Glomerular visceral epithelial cell (primary cell): ENCODE results near the gene OLFM1.
"Not testable (repeated sequence)": the region's sequence is repeated elsewhere in the genome, so short reads cannot be mapped to it uniquely, and the experiment has no call there.

Source experiments
- DNase-seq: peaks from one replicate; pipeline ENCODE4 v3.0.0-alpha.2; 2016; ENCODE audit errors: extremely low spot score

Gene OLFM1

DNA sequence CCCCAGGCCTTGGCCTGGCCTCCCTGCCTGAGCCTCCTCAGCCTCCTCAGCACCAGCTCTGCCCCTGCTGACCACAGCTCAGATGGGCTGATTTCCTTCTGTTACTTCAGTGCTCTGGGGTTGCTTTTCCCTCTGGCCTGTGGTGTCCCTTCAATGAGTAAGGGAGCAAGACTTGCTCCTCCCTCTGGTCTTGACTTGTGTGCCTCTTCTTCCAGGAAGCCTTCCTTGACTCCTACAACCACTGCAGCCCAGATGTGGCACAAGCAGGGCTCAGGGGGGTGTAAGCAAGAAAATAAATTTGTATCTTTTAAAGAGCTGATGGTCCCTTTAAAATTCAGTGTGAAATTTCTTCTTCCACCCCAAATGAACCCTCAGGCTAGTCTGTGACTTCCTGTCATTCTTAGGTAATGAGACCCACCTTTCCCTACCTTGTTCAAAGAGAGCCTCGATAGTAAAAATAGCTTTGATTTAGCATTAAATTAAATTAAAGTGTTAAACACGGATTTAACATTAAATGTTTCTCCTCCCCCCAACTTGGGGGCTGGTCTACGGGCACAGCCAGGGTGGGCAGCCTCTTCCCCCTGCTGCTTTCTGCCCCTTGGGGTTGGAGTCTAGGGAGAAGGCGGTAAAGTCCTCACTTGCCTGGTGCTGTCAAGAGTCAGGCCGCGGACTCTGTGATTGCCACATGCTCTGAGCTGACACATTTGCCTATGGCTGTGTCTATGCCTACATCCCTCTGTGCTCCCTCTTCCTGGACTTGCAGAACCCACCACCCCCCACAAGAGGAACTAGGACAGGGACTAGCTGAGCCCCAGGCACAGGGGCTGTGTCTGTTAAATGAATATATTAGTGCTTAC is 64.5 kb downstream of the OLFM1 start:
- no peak for DNase-seq

- DNase-seq = no peak
Measured at GRCh38 chr9:135152614-135153334, 65.3 kb downstream of the OLFM1 start.

DNA sequence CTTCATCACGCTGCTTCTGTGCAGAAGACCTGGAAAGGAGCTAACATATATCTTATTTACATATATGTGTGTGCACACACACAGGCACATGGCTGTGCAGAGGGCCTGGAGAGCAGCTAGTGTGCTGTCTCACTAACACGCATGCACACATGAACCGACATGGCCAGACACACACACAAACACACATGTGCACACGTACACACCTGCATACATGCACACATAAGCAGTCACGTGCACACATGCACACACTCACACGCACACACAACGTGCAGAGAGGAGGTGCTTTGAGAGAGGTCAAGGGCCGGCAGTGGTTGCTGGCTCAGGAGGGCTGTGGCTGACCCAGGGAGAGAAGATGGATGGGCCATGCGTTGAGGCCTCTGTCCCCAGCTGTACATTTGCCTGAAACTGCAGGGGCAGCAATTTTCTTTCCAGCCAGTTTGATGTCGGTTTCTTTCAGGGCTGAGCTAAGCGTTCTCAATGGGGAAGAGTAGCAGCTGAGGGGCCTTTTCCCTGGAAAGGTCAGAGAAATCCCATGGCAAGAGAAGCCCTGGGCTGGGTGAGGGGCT is 66.7 kb downstream of the OLFM1 start:
- no peak for DNase-seq

DNA sequence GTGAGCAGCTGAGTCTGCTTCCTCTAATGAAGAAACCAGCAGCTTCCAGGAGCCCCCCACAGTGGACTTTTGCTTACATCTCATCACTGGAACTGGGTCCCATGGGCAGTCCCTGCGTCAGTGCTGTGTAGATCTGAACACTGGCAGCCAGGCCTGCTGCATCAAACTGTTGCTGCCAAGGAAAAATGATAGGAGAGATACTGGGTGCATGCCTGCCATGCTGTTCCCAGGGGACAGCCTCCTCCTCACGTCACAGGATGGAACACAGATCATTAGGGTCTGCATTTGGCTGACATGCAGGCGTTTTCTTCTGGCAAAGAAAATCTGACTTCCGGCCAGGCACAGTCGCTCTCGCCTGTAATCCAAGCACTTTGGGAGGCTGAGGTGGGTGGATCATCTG is 67.9 kb downstream of the OLFM1 start:
- no peak for DNase-seq

DNA sequence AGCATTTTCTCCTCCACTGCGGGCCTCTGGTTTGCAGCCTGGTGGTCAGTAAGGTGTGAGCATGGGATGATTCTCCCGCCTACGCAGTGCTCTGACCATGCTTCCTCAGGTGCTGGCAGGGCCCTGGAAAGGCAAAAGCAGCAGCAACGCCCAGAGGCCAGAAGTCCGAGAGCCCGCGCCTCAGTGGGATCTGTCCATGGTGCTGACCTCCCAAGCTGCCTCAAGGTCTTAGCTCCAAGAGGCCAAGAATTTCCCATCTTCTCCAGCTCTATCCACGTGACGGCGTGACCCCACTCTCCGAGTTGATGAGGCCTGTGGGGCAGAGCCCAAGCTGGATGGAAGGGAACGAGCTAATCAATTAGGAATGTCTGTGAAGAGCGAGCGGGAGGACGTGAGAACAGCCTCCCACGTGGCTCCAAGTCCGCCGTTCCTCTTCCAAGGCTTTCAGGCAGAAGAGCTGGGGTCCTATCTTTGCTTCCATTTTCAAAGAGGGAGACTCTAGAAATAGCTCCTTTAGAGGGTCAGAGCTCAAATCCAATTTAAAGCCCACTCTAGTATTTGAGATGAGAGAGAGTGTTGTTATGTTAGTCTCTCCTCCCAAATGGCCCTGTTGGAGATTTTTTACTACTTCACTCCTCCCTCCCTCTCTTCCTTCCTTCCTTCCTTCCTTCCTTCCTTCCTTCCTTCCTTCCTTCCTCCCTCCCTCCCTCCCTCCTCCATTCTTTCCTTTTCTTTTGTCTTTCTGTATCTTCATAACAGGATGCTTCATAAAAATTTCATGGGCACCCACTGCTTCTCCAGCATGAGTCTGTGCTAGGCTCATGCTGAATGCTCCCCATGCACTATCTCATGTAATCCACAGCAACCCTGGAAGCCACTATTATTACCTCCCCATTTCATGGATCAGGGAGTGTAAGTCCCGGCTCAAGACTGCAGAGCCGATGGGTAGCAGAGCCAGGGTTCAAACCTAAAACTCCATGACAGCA is 69.3 kb downstream of the OLFM1 start:
- no peak for DNase-seq

- no peak for DNase-seq
Measured at GRCh38 chr9:135157856-135158563, 70.5 kb downstream of the OLFM1 start.

DNA sequence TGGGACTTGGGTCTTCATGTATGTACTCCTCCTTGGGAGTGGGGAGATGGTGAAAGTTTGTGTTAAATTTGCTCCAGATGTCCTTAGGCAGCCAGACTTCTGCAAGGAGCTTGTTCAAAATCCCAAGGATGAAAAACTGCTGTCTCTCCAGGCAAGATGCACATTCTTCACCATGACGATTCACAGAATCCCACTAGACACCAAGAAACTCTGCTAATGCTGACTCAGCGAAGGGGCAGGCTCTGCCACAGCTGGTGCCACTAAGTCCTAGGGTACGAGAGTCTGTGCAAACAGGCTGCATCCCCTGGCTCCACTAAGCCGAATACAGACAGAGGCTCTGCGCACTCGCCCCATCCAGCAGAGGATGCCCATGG is 71.1 kb downstream of the OLFM1 start:
- no peak for DNase-seq

DNA sequence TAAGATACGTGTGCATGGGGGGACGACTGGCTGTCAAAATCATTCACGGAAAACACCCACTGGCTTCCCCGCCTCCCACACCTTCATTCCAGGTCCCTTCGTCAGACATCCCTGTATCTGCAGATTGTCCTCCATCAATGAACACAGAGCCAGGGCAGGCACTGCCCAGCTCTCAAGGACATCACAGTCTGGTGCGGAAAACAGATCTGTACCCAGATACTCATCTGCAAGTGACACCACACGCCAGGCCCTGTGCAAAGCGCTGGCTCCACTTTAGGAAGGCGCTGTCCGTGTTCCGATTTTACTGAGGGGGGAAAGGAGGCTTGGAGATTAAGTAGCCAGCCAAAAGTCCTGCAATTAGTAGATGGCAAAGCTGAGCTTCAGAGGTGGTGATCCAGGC is 72.3 kb downstream of the OLFM1 start:
- DNase-seq = no peak

DNA sequence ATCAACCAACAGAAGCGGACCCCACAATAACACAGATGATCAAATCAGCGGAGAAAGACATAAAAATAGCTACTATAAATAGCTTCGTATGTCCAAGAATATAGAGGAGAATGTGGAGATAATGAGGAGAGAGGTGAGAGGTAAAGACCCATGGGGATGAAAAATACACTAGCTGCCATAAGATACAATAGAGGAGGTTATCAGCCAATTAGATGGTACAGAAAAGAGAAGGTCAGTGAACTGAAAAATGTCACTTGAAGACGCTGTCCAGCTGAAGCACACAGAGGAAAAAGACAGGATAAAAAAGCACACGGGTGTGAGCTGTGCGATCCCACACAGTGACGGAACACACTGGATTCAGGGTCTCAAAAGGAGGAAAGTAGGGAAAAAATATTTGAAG is 73.4 kb downstream of the OLFM1 start:
- no peak for DNase-seq

DNA sequence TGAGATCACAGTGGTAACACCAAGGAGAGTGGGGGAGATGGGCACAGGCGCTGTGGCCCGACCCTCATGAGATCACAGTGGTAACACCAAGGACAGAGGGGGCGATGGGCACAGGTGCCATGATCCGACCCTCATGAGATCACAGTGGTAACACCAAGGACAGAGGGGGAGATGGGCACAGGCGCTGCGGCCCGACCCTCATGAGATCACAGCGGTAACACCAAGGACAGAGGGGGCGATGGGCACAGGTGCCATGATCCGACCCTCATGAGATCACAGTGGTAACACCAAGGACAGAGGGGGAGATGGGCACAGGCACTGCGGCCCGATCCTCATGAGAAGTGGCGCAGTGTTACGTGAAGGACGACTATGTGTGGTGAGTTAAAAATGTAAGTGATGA is 75.1 kb downstream of the OLFM1 start:
- DNase-seq = not testable (repeated sequence)

DNA sequence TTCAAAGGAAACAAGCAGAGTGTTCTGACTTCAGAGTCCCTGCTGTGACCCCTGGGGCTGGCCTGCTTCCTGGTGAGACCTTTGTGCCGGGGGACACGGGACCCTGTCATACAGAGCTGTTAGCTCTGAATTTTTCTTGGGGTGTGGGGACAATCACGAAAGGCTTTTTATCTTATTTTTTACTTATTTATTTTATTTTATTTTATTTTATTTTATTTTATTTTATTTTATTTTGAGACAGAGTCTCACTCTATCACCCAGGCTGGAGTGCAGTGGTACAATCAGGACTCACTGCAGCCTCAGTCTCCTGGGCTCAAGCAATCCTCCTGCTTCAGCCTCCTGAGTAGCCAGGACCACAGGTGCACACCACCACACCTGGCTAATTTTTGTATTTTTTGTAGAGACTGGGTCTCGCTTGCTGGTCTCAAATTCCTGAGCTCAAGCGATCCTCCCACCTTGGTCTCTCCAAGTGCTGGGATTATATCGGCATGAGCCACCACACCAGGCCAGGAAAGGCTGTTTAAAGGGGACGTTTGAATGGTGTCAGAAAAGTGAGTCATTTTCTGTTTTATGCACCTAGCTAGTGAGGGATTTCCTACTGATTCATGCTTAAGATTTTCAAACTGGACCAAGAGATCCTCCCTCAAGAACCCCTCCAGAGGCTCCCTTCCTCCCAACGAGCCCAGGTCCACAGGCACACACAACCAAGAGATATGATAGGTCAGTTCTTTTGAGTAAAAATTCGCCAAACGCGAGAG is 75.7 kb downstream of the OLFM1 start:
- no peak for DNase-seq

DNA sequence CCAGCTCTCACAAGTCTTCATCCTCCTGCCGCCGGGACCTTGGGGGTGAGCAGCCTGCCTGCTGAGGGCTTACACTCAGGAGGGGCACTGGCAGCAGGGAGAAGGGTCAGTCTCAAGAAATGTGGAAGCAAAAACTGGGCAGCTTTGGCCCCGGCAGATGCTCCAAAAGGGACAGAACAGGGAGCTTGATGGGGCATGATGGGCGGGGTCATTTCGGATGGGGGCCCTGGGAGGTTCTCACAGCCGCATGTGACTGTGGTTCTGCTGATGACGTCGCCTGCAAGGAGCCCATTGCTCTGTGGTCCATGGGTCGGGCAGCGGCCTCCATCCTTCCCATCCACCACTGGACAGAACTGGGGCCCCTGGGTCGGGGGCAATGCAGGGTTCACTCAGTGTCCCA is 76.6 kb downstream of the OLFM1 start:
- no peak for DNase-seq

DNA sequence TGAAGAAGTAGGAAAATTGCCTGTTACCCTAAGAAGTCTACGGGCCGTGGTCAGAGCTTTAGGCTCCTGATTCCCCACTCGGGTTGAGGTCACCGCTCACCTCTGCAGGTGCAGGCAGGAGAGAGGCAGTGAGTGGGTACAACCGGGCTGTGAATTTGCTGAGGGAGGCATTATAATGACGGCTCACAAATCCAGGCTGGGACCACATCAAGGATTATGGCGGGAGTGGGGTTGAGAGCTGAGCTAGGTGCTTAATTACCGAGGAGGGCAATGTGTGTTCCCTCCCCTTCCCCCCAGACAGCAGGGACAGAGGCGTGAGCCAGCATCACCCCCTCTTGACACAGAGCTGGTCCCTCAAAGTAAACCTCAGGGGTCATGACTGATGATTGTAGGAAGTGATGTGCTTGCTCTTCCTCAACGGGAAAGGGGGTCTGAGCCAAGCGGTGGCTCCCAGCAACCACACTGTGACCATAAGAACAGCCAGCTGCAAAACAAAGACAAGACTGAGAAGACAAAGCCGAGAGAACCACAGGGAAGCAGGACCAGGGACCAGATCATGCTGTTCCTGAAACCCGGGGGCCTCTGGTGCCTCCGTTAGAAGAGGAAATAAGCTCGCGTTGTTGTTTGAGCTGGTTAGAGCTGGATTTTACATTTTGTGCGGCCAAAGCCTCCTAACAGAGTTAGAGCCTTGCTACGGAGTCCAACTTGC is 77.7 kb downstream of the OLFM1 start:
- no peak for DNase-seq

GRCh38 chr9:135165756-135166519 is 78.5 kb downstream of the OLFM1 start:
- no peak for DNase-seq

DNA sequence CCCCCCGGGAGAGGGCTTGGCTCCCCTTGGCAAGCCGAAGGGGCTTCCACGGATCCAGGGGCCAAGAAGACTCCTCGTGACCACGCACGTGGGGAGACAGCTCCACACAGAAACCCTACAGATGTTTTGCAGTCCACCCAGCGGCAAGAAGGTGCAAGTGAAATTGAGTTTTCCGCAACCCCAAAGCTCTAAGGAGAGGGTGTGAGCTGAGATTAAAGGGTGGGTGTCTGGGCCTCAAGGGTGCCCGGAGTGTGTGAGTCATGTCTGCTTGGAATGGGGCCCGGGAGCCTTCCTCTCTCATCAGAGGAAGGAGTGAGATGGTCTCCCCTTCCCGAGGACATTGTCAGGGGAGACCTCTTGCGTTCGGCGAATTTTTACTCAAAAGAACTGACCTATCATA is 79.1 kb downstream of the OLFM1 start:
- no peak for DNase-seq

GRCh38 chr9:135167356-135167755 is 79.9 kb downstream of the OLFM1 start:
- DNase-seq = no peak

DNA sequence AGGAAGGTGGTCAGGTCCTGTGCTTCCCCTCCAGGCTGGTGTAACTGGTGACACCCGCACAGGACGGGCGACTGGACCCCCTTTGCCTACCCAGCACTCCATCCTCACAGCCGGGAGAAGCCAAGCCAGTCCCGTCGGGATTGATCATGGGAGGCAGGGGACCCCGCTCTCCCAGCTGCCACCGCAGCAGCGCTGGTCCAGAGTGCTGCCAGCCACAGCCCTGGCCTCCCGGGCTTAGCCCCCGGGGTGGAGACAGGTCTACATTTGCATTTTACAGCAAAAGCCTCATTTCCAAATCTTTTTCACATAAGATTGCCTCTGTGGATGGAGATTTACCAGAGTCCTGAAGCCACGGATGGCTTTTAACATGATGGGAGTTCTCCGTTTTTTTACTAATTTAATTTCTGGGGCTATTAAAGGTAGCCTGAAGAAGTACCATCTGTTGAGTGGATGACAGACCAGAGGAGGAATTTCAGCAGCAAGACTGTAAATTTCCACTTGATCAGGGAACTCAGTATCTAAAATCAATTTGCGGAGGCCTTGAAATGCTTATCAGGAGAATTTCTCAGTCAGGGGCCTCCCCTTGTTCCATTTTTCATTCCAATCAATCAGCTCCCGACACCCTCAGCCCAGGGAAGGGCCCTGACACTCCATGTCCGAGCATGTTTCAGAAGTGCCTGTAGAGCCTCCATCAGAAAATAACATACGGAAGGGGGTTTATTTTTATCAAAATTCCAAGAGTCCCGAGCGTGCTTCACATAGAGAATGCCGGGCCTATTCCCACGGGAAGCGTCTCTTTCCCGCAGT is 80.6 kb downstream of the OLFM1 start:
- no peak for DNase-seq

DNA sequence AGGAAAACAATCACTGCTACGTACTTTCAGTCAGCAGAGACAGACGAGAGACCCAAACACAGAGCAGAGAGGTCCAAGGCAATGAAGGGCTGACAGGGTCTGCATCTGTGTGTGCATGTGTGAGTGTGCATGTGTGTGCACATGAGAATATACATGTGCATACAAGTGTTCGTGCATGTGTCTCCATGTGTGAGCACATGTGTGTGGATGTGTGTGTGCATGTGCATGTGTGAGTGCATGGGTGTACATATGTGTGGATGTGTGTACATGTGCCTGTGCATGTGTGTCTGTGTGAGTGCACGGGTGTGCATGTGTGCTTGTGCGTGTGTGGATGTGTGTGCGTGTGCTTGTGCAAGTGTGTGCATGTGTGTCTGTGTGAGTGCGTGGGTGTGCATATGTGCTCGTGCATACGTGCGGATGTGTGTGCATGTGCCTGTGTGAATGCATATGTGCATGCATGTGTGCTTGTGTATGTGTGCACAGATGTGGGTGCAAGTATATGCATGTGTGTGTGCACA is 82.3 kb downstream of the OLFM1 start:
- DNase-seq = no peak
